Osteocyte (in vitro differentiated cells): ENCODE results near the gene TMEM247. TPM values are rescaled to one million over a fixed set of nuclear protein-coding genes. Genes with fewer than 3 reads are reported as not detected.

Experiments
- DNase-seq: peaks from one replicate; pipeline ENCODE4 v3.0.0; 2021; ENCODE audit warnings: mixed read lengths; ENCODE audit not compliant: unreplicated experiment; ENCODE audit errors: extremely low spot score
- H3K27ac Mint-ChIP-seq: one replicate; pipeline ENCODE4 v1.8.0; 2021; ENCODE audit warnings: mild to moderate bottlenecking, mixed read lengths; ENCODE audit not compliant: unreplicated experiment
- H3K27me3 Mint-ChIP-seq: one replicate; pipeline ENCODE4 v1.8.0; 2021; ENCODE audit warnings: mixed read lengths; ENCODE audit not compliant: unreplicated experiment
- H3K36me3 Mint-ChIP-seq: one replicate; pipeline ENCODE4 v1.8.0; 2021; ENCODE audit warnings: mixed read lengths; ENCODE audit not compliant: unreplicated experiment
- H3K4me1 Mint-ChIP-seq: one replicate; pipeline ENCODE4 v1.8.0; 2021; ENCODE audit warnings: mixed read lengths; ENCODE audit not compliant: unreplicated experiment
- H3K4me3 Mint-ChIP-seq: one replicate; pipeline ENCODE4 v1.8.0; 2021; ENCODE audit warnings: mild to moderate bottlenecking, moderate library complexity, mixed read lengths; ENCODE audit not compliant: unreplicated experiment
- H3K9me3 Mint-ChIP-seq: one replicate; pipeline ENCODE4 v1.8.0; 2021; ENCODE audit warnings: mixed read lengths; ENCODE audit not compliant: unreplicated experiment
- CTCF ChIP-seq: fragments of 200-600 bp; sonication (generic); IDR thresholded peaks from 2 replicates; pipeline ENCODE4 v1.5.0; 2021; ENCODE audit warnings: antibody characterized with exemption, mild to moderate bottlenecking, moderate library complexity
- total RNA-seq: library from RNA; stranded (reverse); gene quantifications from 2 replicates; pipeline ENCODE4 v1.2.1, GENCODE V29; 2021

The TMEM247 gene
- total RNA-seq, 1 donor from 2014 or later: not detected

- Mint-ChIP-seq H3K27me3 (no peaks in the 10 kb centered on the region), H3K4me3 (no peak overlapping the region), H3K36me3 (no peaks in the 10 kb centered on the region), H3K4me1 (peaks cover 5% of the 10 kb centered on the region), H3K27ac (no peak overlapping the region), H3K9me3 (no peaks in the 10 kb centered on the region)
- DNase-seq: peak; percentile 19
- TF ChIP-seq CTCF: no peak
Observed at GRCh38 chr2:46461709-46462171, 17.6 kb upstream of the TMEM247 start.

DNA sequence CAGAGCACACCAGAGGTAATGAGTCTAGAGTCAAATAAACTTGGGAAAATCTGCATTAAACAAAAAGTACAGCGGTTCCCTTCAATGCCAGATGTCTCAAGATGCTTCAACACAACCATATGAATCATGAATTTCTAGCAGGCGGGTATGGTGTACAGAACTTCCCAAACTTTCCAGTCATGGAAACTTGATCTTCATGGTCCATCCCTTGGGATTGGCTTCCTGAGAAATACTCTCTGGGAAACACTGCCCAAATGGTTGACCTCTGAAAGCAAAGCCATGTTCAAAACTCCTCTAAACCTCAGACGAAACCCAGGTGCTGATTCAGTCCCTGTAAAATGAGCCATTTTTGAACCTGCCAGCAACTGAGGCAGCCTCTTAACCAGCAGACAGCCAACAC, 16.4 kb upstream of the TMEM247 start:
- no peak for TF ChIP-seq CTCF
- H3K9me3 Mint-ChIP-seq: no peaks in the 10 kb centered on the region
- no peak overlapping the region for H3K27ac Mint-ChIP-seq
- peaks cover 5% of the 10 kb centered on the region for H3K4me1 Mint-ChIP-seq
- H3K27me3 Mint-ChIP-seq: no peaks in the 10 kb centered on the region
- H3K4me3 Mint-ChIP-seq: no peak overlapping the region
- DNase-seq: no peak
- no peaks in the 10 kb centered on the region for H3K36me3 Mint-ChIP-seq

DNA sequence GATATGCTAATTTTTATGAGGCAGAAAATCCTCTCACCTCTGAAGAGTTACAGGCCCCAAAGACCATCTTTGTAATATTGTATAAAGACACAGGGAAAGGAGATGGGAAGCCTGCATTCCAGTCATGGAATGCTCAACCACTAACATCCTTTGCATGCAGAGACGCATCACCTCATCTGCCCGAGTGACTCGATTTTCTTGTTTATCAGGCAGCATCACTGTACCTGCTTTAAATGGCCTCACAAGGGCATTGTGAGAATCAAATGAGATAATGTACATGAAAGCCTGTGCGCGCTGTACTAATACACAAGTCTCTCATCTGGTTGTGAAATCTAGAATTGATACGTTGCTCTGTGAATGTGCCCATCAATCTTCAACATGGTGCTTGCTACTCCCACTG, 10.2 kb upstream of the TMEM247 start:
- Mint-ChIP-seq H3K4me1 (peaks cover 2% of the 10 kb centered on the region), H3K36me3 (no peaks in the 10 kb centered on the region), H3K27me3 (peaks cover 18% of the 10 kb centered on the region), H3K27ac (no peak overlapping the region), H3K9me3 (peaks cover 4% of the 10 kb centered on the region), H3K4me3 (no peak overlapping the region)
- TF ChIP-seq CTCF: no peak
- no peak for DNase-seq

GRCh38 chr2:46469700-46470099, 9.7 kb upstream of the TMEM247 start:
- Mint-ChIP-seq H3K27ac (no peak overlapping the region), H3K4me3 (no peak overlapping the region), H3K27me3 (peaks cover 24% of the 10 kb centered on the region), H3K4me1 (no peaks in the 10 kb centered on the region), H3K36me3 (no peaks in the 10 kb centered on the region), H3K9me3 (peaks cover 4% of the 10 kb centered on the region)
- DNase-seq: no peak
- TF ChIP-seq CTCF: no peak

DNA sequence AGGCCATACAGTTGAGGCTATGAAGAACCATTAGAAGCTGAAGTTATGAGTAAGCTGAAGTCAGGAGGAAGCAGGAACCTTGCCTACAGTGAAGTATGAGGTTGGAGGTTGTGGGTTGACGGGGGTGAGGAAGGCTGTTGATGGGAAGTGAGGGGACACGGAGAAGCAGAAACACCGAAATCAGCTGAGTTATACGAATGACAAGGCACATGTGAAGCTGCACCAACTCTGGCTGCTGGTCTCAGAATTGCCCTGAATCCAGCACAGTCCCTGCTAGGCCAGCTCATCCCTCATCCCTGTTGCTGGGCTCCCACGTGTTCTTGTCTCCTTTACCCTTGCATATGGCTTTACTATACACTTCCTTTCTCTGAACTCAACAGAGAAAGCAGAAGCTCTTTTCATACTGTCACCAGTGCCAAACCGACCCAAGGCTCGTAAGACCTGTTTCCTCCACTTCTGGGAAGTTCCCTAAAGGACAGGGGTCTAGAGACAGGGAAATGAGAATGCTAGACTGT, 9.2 kb upstream of the TMEM247 start:
- no peaks in the 10 kb centered on the region for H3K4me1 Mint-ChIP-seq
- H3K27me3 Mint-ChIP-seq: peaks cover 29% of the 10 kb centered on the region

More for the DNA sequence above, 9.2 kb upstream of the TMEM247 start:
- no peak overlapping the region for H3K4me3 Mint-ChIP-seq
- H3K9me3 Mint-ChIP-seq: peaks cover 6% of the 10 kb centered on the region
- TF ChIP-seq CTCF: no peak
- H3K36me3 Mint-ChIP-seq: no peaks in the 10 kb centered on the region
- no peak overlapping the region for H3K27ac Mint-ChIP-seq
- DNase-seq: no peak
